NT2/D1 (cell line): ENCODE results near the gene SLC35A1.

Experiments used
- DNase-seq: peaks from one replicate; pipeline ENCODE4 v3.0.0-alpha.2; 2011; ENCODE audit warnings: low read depth, low spot score
- H3K27me3 ChIP-seq: 2 replicates; pipeline ENCODE4 v1.6.0; 2011; ENCODE audit warnings: mild to moderate bottlenecking; ENCODE audit not compliant: insufficient read length, insufficient read depth
- H3K36me3 ChIP-seq: 2 replicates; pipeline ENCODE4 v1.6.1; 2011; ENCODE audit warnings: mild to moderate bottlenecking, low read length, mixed read lengths; ENCODE audit not compliant: insufficient read depth, insufficient read length
- H3K4me1 ChIP-seq: 2 replicates; pipeline ENCODE4 v1.5.1; 2011; ENCODE audit not compliant: insufficient read depth, insufficient read length
- H3K4me3 ChIP-seq: 2 replicates; pipeline ENCODE4 v1.5.1; 2011; ENCODE audit warnings: low read depth; ENCODE audit not compliant: insufficient read length
- H3K9ac ChIP-seq: 2 replicates; pipeline ENCODE4 v1.6.0; 2011; ENCODE audit warnings: low read depth; ENCODE audit not compliant: insufficient read length
- H3K9me3 ChIP-seq: 2 replicates; pipeline ENCODE4 v1.5.1; 2011; ENCODE audit warnings: mild to moderate bottlenecking, low read length; ENCODE audit not compliant: insufficient read depth
- SUZ12 ChIP-seq: IDR thresholded peaks from 2 replicates; pipeline ENCODE4 v1.6.1; 2011; ENCODE audit not compliant: insufficient read length, insufficient read depth; ENCODE audit errors: extremely low read depth
- YY1 ChIP-seq: IDR thresholded peaks from 2 replicates; pipeline ENCODE4 v1.6.1; 2011; ENCODE audit not compliant: insufficient read length, insufficient read depth
- ZNF274 ChIP-seq: IDR thresholded peaks from 2 replicates; pipeline ENCODE4 v1.6.1; 2011; ENCODE audit warnings: mild to moderate bottlenecking, low read depth, low read length

Gene SLC35A1

GRCh38 chr6:87472525-87473418, at the start of gene SLC35A1:
Gene SLC35A1, plus strand, starts transcription at chr6:87472974. Its CDS starts 30 bp downstream, at chr6:87473004.
- TF ChIP-seq YY1 (no peak), SUZ12 (no peak)
- Histone ChIP-seq H3K4me1 (no peaks in the 10 kb centered on the region), H3K36me3 (peaks cover 4% of the 10 kb centered on the region), H3K4me3 (peak within 1 kb of the TSS; percentile 88), H3K9me3 (0 out of 2 replicates have a peak, but pooled peaks cover 2% of the 10 kb centered on the region), H3K27me3 (no peaks in the 10 kb centered on the region), H3K9ac (peak within 1 kb of the TSS; percentile 98)
- DNase-seq, result peak; percentile 38

GRCh38 chr6:87426789-87427188, 46.0 kb upstream of the SLC35A1 start:
- Histone ChIP-seq H3K9me3 (no peaks in the 10 kb centered on the region), H3K27me3 (no peaks in the 10 kb centered on the region), H3K4me3 (no peak overlapping the region), H3K36me3 (no peaks in the 10 kb centered on the region), H3K4me1 (no peaks in the 10 kb centered on the region), H3K9ac (no peak overlapping the region)
- TF ChIP-seq YY1, result no peak
- TF ChIP-seq SUZ12, result no peak
- TF ChIP-seq ZNF274, result no peak
- DNase-seq, result no peak

- Histone ChIP-seq H3K36me3 (no peaks in the 10 kb centered on the region), H3K4me1 (no peaks in the 10 kb centered on the region), H3K4me3 (no peak overlapping the region), H3K9ac (no peak overlapping the region), H3K9me3 (no peaks in the 10 kb centered on the region), H3K27me3 (no peaks in the 10 kb centered on the region)
- no peak for TF ChIP-seq YY1
- TF ChIP-seq SUZ12, result no peak
- no peak for TF ChIP-seq ZNF274
- DNase-seq, result no peak
These were observed 42.3 kb upstream of the SLC35A1 start for GRCh38 chr6:87430499-87430898.

- Histone ChIP-seq H3K9ac (no peak overlapping the region), H3K27me3 (no peaks in the 10 kb centered on the region), H3K9me3 (no peaks in the 10 kb centered on the region), H3K4me1 (no peaks in the 10 kb centered on the region), H3K4me3 (no peak overlapping the region), H3K36me3 (no peaks in the 10 kb centered on the region)
- TF ChIP-seq SUZ12, result no peak
- TF ChIP-seq ZNF274, result no peak
- no peak for TF ChIP-seq YY1
- no peak for DNase-seq
These were observed 41.5 kb upstream of the SLC35A1 start for GRCh38 chr6:87431263-87431662.

- peak; percentile 57 for DNase-seq
- Histone ChIP-seq H3K4me3 (no peak overlapping the region), H3K36me3 (no peaks in the 10 kb centered on the region), H3K9ac (no peak overlapping the region), H3K4me1 (no peaks in the 10 kb centered on the region), H3K27me3 (no peaks in the 10 kb centered on the region), H3K9me3 (no peaks in the 10 kb centered on the region)
- TF ChIP-seq ZNF274 (no peak), SUZ12 (no peak), YY1 (no peak)
These were observed 36.3 kb upstream of the SLC35A1 start for GRCh38 chr6:87436435-87436834.

- Histone ChIP-seq H3K9me3 (no peaks in the 10 kb centered on the region), H3K4me3 (no peak overlapping the region), H3K4me1 (no peaks in the 10 kb centered on the region), H3K9ac (no peak overlapping the region), H3K27me3 (no peaks in the 10 kb centered on the region), H3K36me3 (no peaks in the 10 kb centered on the region)
- DNase-seq, result no peak
- TF ChIP-seq SUZ12, result no peak
- no peak for TF ChIP-seq ZNF274
- TF ChIP-seq YY1, result no peak
These were observed 31.1 kb upstream of the SLC35A1 start for GRCh38 chr6:87441711-87442110.

- TF ChIP-seq SUZ12 (no peak), ZNF274 (no peak), YY1 (no peak)
- Histone ChIP-seq H3K27me3 (no peaks in the 10 kb centered on the region), H3K4me1 (no peaks in the 10 kb centered on the region), H3K9me3 (no peaks in the 10 kb centered on the region), H3K36me3 (no peaks in the 10 kb centered on the region), H3K9ac (no peak overlapping the region), H3K4me3 (no peak overlapping the region)
- peak; percentile 42 for DNase-seq
These were observed 28.4 kb upstream of the SLC35A1 start for GRCh38 chr6:87444362-87444761.
